Liver (tissue), 9 donors: ENCODE results near the gene OGFR. TPM values are rescaled to one million over a fixed set of nuclear protein-coding genes. Genes with fewer than 3 reads are reported as not detected.

Experiments
- DNase-seq: peaks from one replicate; pipeline ENCODE4 v3.0.0-alpha.2; 2017; ENCODE audit warnings: low spot score
- H3K27ac ChIP-seq, 2 donors: one replicate each; pipeline ENCODE4 v1.7.0; 2013; ENCODE audit warnings: inconsistent platforms in 2 of 2, low read length in 2 of 2, control low read depth in 1 of 2, low read depth in 1 of 2, mild to moderate bottlenecking in 1 of 2
- H3K27me3 ChIP-seq, 4 donors: one replicate each; pipeline versions ENCODE4 v1.6.1 to v1.7.0; 2013; ENCODE audit warnings: low read length in 3 of 4, inconsistent platforms in 1 of 4, mild to moderate bottlenecking in 1 of 4, moderate library complexity in 1 of 4; ENCODE audit not compliant: control insufficient read depth in 4 of 4, insufficient read depth in 4 of 4
- H3K36me3 ChIP-seq, 4 donors: one replicate each; pipeline versions ENCODE4 v1.6.1 to v1.7.0; 2013; ENCODE audit warnings: low read length in 3 of 4, mild to moderate bottlenecking in 3 of 4, low read depth in 1 of 4, moderate library complexity in 1 of 4; ENCODE audit not compliant: control insufficient read depth in 4 of 4, insufficient read depth in 3 of 4
- H3K4me1 ChIP-seq, 4 donors: one replicate each; pipeline versions ENCODE4 v1.6.1 to v1.7.0; 2013; ENCODE audit warnings: low read length in 3 of 4, mild to moderate bottlenecking in 3 of 4, moderate library complexity in 1 of 4; ENCODE audit not compliant: control insufficient read depth in 4 of 4, insufficient read depth in 4 of 4
- H3K4me3 ChIP-seq, 3 donors: one replicate each; pipeline versions ENCODE4 v1.6.1 to v1.7.0; 2013; ENCODE audit warnings: low read length in 3 of 3, control low read depth in 1 of 3, low read depth in 1 of 3, mild to moderate bottlenecking in 1 of 3
- H3K9ac ChIP-seq, 2 donors: one replicate each; pipeline ENCODE4 v1.7.0; 2013; ENCODE audit warnings: low read length in 2 of 2, mild to moderate bottlenecking in 2 of 2, moderate library complexity in 2 of 2, control low read depth in 1 of 2, low read depth in 1 of 2
- H3K9me3 ChIP-seq, 4 donors: one replicate each; pipeline versions ENCODE4 v1.6.1 to v1.7.0; 2013; ENCODE audit warnings: low read length in 3 of 4; ENCODE audit not compliant: control insufficient read depth in 4 of 4
- EGR1 ChIP-seq, 2 donors: IDR thresholded peaks; 2 replicates each; pipeline ENCODE4 v1.6.1; 2016 to 2018; ENCODE audit warnings: antibody characterized with exemption in 2 of 2, low read depth in 2 of 2
- FOXA1 ChIP-seq: IDR thresholded peaks from 2 replicates; pipeline ENCODE4 v1.6.1; 2016; ENCODE audit warnings: antibody characterized with exemption
- FOXA2 ChIP-seq: IDR thresholded peaks from 2 replicates; pipeline ENCODE4 v1.6.1; 2016; ENCODE audit warnings: antibody characterized with exemption
- GABPA ChIP-seq, 2 donors: IDR thresholded peaks in 1 of 2; conservative IDR thresholded peaks in 1 of 2; 2 replicates each; pipeline ENCODE4 v1.6.1; 2016; ENCODE audit warnings: antibody characterized with exemption in 2 of 2, mild to moderate bottlenecking in 1 of 2, moderate library complexity in 1 of 2
- HNF4A ChIP-seq, 2 donors: conservative IDR thresholded peaks; 2 replicates each; pipeline ENCODE4 v1.6.1; 2016; ENCODE audit warnings: antibody characterized with exemption in 2 of 2, mild to moderate bottlenecking in 2 of 2
- HNF4G ChIP-seq: IDR thresholded peaks from 2 replicates; pipeline ENCODE4 v1.6.1; 2016; ENCODE audit warnings: antibody characterized with exemption
- JUND ChIP-seq, 2 donors: IDR thresholded peaks; 2 replicates each; pipeline ENCODE4 v1.6.1; 2016; ENCODE audit warnings: antibody characterized with exemption in 2 of 2
- NR2F2 ChIP-seq: IDR thresholded peaks from 2 replicates; pipeline ENCODE4 v1.6.1; 2016; ENCODE audit warnings: antibody characterized with exemption
- RAD21 ChIP-seq, 2 donors: IDR thresholded peaks; 2 replicates each; pipeline ENCODE4 v1.6.1; 2016; ENCODE audit warnings: antibody characterized with exemption in 2 of 2, mild to moderate bottlenecking in 2 of 2
- RXRA ChIP-seq, 2 donors: IDR thresholded peaks; 2 replicates each; pipeline ENCODE4 v1.6.1; 2017 to 2018; ENCODE audit warnings: antibody characterized with exemption in 2 of 2, mild to moderate bottlenecking in 1 of 2
- SP1 ChIP-seq: IDR thresholded peaks from 2 replicates; pipeline ENCODE4 v1.6.1; 2018; ENCODE audit warnings: antibody characterized with exemption, mild to moderate bottlenecking
- TAF1 ChIP-seq: conservative IDR thresholded peaks from 2 replicates; pipeline ENCODE4 v1.6.1; 2016; ENCODE audit warnings: antibody characterized with exemption, mild to moderate bottlenecking
- YY1 ChIP-seq: IDR thresholded peaks from 2 replicates; pipeline ENCODE4 v1.6.1; 2016; ENCODE audit warnings: antibody characterized with exemption, mild to moderate bottlenecking
- ZBTB33 ChIP-seq: IDR thresholded peaks from 2 replicates; pipeline ENCODE4 v1.6.1; 2016; ENCODE audit warnings: antibody characterized with exemption
- WGBS: extraction: QIAGEN DNeasy Blood & Tissue Kit; methylation state at CpG from one replicate; pipeline ENCODE4 v1.1.7; 2013; 5-methylcytosine and 5-hydroxymethylcytosine counted together
- polyA plus RNA-seq, 2 donors: library from polyadenylated mRNA; stranded (reverse) in 1 of 2; unstranded in 1 of 2; fragments of 200-250 nt in 1 of 2; fragments of >200 nt in 1 of 2; fragmentation: Nextera tagmentation in 1 of 2; extraction: Ambion mirVana in 1 of 2; gene quantifications; one replicate each; pipeline versions ENCODE4 v1.2.1 to v1.2.3, GENCODE V29; 2013 to 2015
- total RNA-seq, 2 donors: library from RNA; depleted of rRNA; stranded (reverse); fragments of >200 nt; gene quantifications; one replicate each; pipeline ENCODE4 v1.2.3, GENCODE V29; 2014
- TF ChIP-seq, protein P1 (sequence below): IDR thresholded peaks from 2 replicates; pipeline ENCODE4 v1.6.1; 2016; ENCODE audit warnings: antibody characterized with exemption
- donor health status: healthy.
- donor health status: healthy.
- donor health status: healthy.
- donor health status: healthy.
- donor health status: healthy.

The OGFR gene
- total and polyA plus RNA-seq, 4 donors, result 5.9 to 59.4 (median 29.4) TPM

GRCh38 chr20:62858058-62858830 is 53.6 kb downstream of the OGFR start:
- WGBS, result 84% methylated on average over 21 of the region's 23 CpGs
- Histone ChIP-seq H3K9ac (no peak overlapping the region), H3K4me3 (no peak overlapping the region), H3K9me3 (no peaks in the 10 kb centered on the region), H3K27me3 (no peaks in the 10 kb centered on the region), H3K4me1 (peaks cover 7 to 14% (median 12%) of the 10 kb centered on the region in 4 donors), H3K27ac (no peak overlapping the region), H3K36me3 (peaks cover 2 to 13% (median 5%) of the 10 kb centered on the region in 4 donors)
- TF ChIP-seq GABPA (IDR thresholded peaks at IDR 0.05 in 1 of 2, conservative IDR thresholded peaks at IDR 0.05 in 1 of 2), result no peak
- TF ChIP-seq, protein P1, sequence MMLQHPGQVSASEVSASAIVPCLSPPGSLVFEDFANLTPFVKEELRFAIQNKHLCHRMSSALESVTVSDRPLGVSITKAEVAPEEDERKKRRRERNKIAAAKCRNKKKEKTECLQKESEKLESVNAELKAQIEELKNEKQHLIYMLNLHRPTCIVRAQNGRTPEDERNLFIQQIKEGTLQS, result no peak
- TF ChIP-seq TAF1, result no peak
- TF ChIP-seq FOXA1, result no peak
- no peak for TF ChIP-seq HNF4A (conservative IDR thresholded peaks at IDR 0.05)
- TF ChIP-seq YY1, result no peak
- no peak for TF ChIP-seq RXRA (IDR thresholded peaks at IDR 0.05)
- TF ChIP-seq SP1, result no peak
- no peak for DNase-seq

DNA sequence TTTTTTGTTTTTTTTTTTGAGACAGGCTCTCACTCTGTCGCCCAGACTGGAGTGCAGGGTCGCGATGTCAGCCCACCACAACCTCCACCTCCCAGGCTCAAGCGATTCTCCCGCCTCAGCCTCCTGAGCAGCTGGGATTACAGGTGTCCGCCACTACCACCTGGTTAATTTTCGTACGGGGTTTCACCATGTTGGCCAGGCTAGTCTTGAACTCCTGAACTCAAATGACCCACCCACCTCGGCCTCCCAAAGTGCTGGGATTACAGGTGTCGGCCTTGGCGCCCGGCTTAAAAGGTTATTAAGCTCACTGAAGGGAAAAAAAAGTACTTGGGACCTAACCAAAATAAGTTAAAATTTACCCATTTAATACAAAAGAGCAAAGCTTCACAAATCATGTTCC is 55.1 kb downstream of the OGFR start:
- WGBS, result 69% methylated on average over 12 of the region's 12 CpGs
- H3K27ac ChIP-seq, result no peak overlapping the region
- DNase-seq, result no peak
- H3K36me3 ChIP-seq, result peaks cover 0 to 7% (median 5%) of the 10 kb centered on the region in 4 donors
- peaks cover 7 to 14% (median 12%) of the 10 kb centered on the region in 4 donors for H3K4me1 ChIP-seq
- no peak overlapping the region for H3K4me3 ChIP-seq
- H3K9ac ChIP-seq, result no peak overlapping the region
- no peaks in the 10 kb centered on the region for H3K9me3 ChIP-seq
- H3K27me3 ChIP-seq, result no peaks in the 10 kb centered on the region
- TF ChIP-seq FOXA1, result no peak
- no peak for TF ChIP-seq FOXA2
- TF ChIP-seq YY1, result no peak
- peak in 1 of 2 donors; percentile 9 for TF ChIP-seq RXRA (IDR thresholded peaks at IDR 0.05)
- no peak for TF ChIP-seq TAF1

GRCh38 chr20:62860391-62860923 is 55.8 kb downstream of the OGFR start:
- Histone ChIP-seq H3K36me3 (peaks cover 0 to 7% (median 4%) of the 10 kb centered on the region in 4 donors), H3K4me1 (peaks cover 7 to 14% (median 12%) of the 10 kb centered on the region in 4 donors), H3K9ac (no peak overlapping the region), H3K4me3 (peak overlapping the region in 1 of 3 donors; percentile 90), H3K27me3 (no peaks in the 10 kb centered on the region), H3K9me3 (no peaks in the 10 kb centered on the region), H3K27ac (no peak overlapping the region)
- DNase-seq, result no peak
- no peak for TF ChIP-seq RXRA (IDR thresholded peaks at IDR 0.05)
- no peak for TF ChIP-seq GABPA (IDR thresholded peaks at IDR 0.05 in 1 of 2, conservative IDR thresholded peaks at IDR 0.05 in 1 of 2)
- TF ChIP-seq NR2F2, result no peak
- no peak for TF ChIP-seq TAF1
- 43% methylated on average over 24 of the region's 24 CpGs for WGBS

DNA sequence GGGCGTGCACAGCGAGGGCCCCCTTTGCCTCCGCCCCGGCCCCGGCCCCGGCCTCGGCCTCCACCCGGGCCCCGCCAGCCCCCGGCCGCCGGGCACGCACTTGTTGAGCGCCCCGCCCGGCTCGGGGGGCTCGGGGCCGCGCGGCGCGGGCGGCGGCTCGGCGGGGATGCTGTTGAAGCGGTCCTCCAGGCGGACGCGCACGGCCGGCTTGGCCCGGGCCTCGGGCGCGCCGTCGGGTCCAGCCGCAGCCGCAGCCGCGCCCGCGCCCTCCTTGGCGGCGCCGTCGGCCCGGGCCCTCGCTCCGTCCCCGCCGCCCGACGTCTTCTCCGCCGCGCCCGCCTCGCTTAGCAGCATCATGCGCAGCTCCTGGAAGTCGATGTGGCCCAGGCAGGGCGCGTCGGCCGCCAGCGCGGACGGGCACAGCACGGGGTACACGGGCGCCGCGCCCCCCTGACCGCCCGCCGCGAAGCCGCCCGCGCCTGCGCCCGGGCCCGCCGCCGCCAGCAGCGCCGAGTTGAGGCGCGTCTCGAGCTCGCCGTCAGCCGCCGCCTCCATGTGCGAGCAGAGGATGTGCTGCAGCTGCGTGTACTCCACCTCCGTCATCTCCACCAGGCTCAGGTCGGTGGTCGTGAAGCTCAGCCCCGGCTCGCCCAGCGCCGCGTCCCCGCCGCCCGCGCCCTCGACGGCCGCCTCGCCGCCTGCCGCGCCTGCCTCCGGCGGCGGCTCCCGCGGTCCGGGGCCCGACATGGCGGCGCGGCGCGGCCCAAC is 56.5 kb downstream of the OGFR start:
- no peak overlapping the region for H3K27ac ChIP-seq
- H3K9me3 ChIP-seq, result no peaks in the 10 kb centered on the region
- no peak overlapping the region for H3K9ac ChIP-seq
- peak; percentile 49 for DNase-seq
- H3K4me3 ChIP-seq, result peak overlapping the region in 2 of 3 donors; percentile 31 to 90
- H3K36me3 ChIP-seq, result peaks cover 0 to 7% (median 4%) of the 10 kb centered on the region in 4 donors
- no peak for TF ChIP-seq RAD21 (IDR thresholded peaks at IDR 0.05)
- TF ChIP-seq JUND (IDR thresholded peaks at IDR 0.05), result no peak
- TF ChIP-seq EGR1 (IDR thresholded peaks at IDR 0.05; ENCODE audit: low read depth in 2 of 2), result no peak
- TF ChIP-seq RXRA (IDR thresholded peaks at IDR 0.05), result no peak
- no peak for TF ChIP-seq SP1
- no peak for TF ChIP-seq ZBTB33
- TF ChIP-seq NR2F2, result no peak
- TF ChIP-seq HNF4G, result no peak
- TF ChIP-seq, protein P1, result no peak
- no peak for TF ChIP-seq FOXA1
- no peak for TF ChIP-seq HNF4A (conservative IDR thresholded peaks at IDR 0.05)
- WGBS, result 5% methylated on average over 129 of the region's 129 CpGs
- H3K4me1 ChIP-seq, result peaks cover 7 to 14% (median 12%) of the 10 kb centered on the region in 4 donors
- H3K27me3 ChIP-seq, result no peaks in the 10 kb centered on the region
